Suprapubic skin (tissue), 4 donors: ENCODE data around the gene PLXNA2.

Experiments used
- EP300 ChIP-seq: sonication (generic); formaldehyde crosslinking; IDR thresholded peaks from one replicate; pipeline ENCODE4 v1.6.1; 2017; ENCODE audit warnings: antibody characterized with exemption
- POLR2AphosphoS5 ChIP-seq, 3 donors: sonication (generic); formaldehyde crosslinking; IDR thresholded peaks; one replicate each; pipeline ENCODE4 v1.6.1; 2017; ENCODE audit warnings: antibody characterized with exemption in 3 of 3
- TF ChIP-seq, protein P1 (sequence below), 2 donors: fragments of 200-600 bp in 1 of 2; fragments of 450-650 bp in 1 of 2; sonication (generic) in 1 of 2; IDR thresholded peaks; one replicate each; pipeline ENCODE4 v1.5.1; 2016 to 2019; ENCODE audit warnings: antibody characterized with exemption in 2 of 2, mild to moderate bottlenecking in 1 of 2, moderate library complexity in 1 of 2

DNA sequence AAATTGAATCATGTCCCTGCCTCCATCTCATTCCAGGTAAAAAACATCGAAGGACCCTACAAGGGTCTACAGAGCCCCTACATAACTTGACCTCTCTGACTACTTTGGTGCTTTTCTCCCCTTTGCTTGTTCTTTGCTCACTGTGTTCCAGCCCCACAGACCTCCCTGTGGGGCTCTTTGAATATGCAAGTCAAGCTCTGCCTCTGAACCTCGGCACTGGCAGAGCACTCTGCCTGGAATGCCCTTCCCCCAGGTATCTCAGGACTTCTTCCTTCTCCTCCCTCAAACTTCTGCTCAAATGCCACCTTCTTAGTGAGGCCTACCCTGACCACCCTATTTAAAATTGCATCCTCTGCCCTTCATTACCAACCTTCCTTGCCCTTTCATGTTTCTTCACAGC is 245.5 kb downstream of the PLXNA2 start:
- TF ChIP-seq, protein P1, sequence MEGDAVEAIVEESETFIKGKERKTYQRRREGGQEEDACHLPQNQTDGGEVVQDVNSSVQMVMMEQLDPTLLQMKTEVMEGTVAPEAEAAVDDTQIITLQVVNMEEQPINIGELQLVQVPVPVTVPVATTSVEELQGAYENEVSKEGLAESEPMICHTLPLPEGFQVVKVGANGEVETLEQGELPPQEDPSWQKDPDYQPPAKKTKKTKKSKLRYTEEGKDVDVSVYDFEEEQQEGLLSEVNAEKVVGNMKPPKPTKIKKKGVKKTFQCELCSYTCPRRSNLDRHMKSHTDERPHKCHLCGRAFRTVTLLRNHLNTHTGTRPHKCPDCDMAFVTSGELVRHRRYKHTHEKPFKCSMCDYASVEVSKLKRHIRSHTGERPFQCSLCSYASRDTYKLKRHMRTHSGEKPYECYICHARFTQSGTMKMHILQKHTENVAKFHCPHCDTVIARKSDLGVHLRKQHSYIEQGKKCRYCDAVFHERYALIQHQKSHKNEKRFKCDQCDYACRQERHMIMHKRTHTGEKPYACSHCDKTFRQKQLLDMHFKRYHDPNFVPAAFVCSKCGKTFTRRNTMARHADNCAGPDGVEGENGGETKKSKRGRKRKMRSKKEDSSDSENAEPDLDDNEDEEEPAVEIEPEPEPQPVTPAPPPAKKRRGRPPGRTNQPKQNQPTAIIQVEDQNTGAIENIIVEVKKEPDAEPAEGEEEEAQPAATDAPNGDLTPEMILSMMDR (IDR thresholded peaks at IDR 0.05) = no peak
- TF ChIP-seq POLR2AphosphoS5 (IDR thresholded peaks at IDR 0.05) (no peak), EP300 (no peak)
